Prostate gland (tissue), 2 donors: Measurements from ENCODE around the gene FAM185A.

ENCODE experiments used
- POLR2A ChIP-seq: fragments of 450-650 bp; IDR thresholded peaks from one replicate; pipeline ENCODE4 v1.6.1; 2016; ENCODE audit warnings: antibody characterized with exemption, mild to moderate bottlenecking
- POLR2AphosphoS5 ChIP-seq: sonication (generic); formaldehyde crosslinking; IDR thresholded peaks from one replicate; pipeline ENCODE4 v1.6.1; 2017; ENCODE audit warnings: antibody characterized with exemption
- TF ChIP-seq, protein P1 (sequence below), 4 experiments: fragments of 200-600 bp in 2 of 4; fragments of 450-650 bp in 2 of 4; sonication (generic) in 2 of 4; IDR thresholded peaks; 1 replicate in 3 of 4; 2 replicates in 1 of 4; pipeline ENCODE4 v1.5.1; 2016 to 2019; ENCODE audit warnings: antibody characterized with exemption in 4 of 4, mild to moderate bottlenecking in 2 of 4, moderate library complexity in 2 of 4

DNA sequence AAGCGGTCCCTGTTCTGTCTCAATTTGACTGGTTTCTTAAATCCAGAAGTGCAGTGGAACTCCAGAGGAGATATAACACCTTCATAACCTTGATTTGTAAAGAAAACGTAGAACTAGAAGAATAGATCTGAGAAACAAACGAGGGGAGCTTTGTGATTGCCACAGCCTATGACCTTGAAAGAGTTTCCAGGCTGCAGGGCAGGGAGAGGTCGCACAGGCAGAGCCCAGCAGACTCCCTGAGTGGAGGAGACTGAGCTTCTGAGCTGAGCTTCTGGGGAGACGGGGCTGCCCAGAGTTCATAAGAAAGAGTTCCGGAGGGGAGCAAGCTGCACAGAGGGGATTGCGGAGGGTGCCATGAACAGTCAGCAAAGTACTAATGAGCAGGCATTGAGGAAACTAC lies 57.8 kb downstream of the FAM185A start:
- TF ChIP-seq, protein P1, sequence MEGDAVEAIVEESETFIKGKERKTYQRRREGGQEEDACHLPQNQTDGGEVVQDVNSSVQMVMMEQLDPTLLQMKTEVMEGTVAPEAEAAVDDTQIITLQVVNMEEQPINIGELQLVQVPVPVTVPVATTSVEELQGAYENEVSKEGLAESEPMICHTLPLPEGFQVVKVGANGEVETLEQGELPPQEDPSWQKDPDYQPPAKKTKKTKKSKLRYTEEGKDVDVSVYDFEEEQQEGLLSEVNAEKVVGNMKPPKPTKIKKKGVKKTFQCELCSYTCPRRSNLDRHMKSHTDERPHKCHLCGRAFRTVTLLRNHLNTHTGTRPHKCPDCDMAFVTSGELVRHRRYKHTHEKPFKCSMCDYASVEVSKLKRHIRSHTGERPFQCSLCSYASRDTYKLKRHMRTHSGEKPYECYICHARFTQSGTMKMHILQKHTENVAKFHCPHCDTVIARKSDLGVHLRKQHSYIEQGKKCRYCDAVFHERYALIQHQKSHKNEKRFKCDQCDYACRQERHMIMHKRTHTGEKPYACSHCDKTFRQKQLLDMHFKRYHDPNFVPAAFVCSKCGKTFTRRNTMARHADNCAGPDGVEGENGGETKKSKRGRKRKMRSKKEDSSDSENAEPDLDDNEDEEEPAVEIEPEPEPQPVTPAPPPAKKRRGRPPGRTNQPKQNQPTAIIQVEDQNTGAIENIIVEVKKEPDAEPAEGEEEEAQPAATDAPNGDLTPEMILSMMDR (IDR thresholded peaks at IDR 0.05) = no peak
- TF ChIP-seq POLR2A (no peak), POLR2AphosphoS5 (no peak)
